Trophoblast cell (in vitro differentiated cells and primary cell): Measurements from ENCODE around the gene ATP6V1B1.

Source experiments
- DNase-seq, 2 donors: peaks; one replicate each; pipeline ENCODE4 v3.0.0-alpha.2; 2016
- H2AFZ ChIP-seq: 2 replicates; pipeline ENCODE4 v1.6.1; 2013; ENCODE audit warnings: low read length, moderate library complexity, mild to moderate bottlenecking; ENCODE audit not compliant: insufficient read depth, poor library complexity
- H2AK5ac ChIP-seq: 2 replicates; pipeline ENCODE4 v1.6.1; 2013; ENCODE audit warnings: mild to moderate bottlenecking, low read length
- H2BK120ac ChIP-seq: 2 replicates; pipeline ENCODE4 v1.6.1; 2013; ENCODE audit warnings: low read length, mild to moderate bottlenecking, moderate library complexity; ENCODE audit not compliant: insufficient read depth, poor library complexity
- H2BK12ac ChIP-seq: 2 replicates; pipeline ENCODE4 v1.6.1; 2013; ENCODE audit warnings: mild to moderate bottlenecking, low read length, moderate library complexity
- H2BK5ac ChIP-seq: 2 replicates; pipeline ENCODE4 v1.6.1; 2013; ENCODE audit warnings: low read length, low read depth, moderate library complexity, mild to moderate bottlenecking; ENCODE audit not compliant: poor library complexity
- H3K14ac ChIP-seq: 2 replicates; pipeline ENCODE4 v1.6.1; 2013; ENCODE audit warnings: mild to moderate bottlenecking, low read length
- H3K18ac ChIP-seq: 2 replicates; pipeline ENCODE4 v1.6.1; 2013; ENCODE audit warnings: mild to moderate bottlenecking, low read length
- H3K23ac ChIP-seq: 2 replicates; pipeline ENCODE4 v1.6.1; 2013; ENCODE audit warnings: low read length
- H3K27ac ChIP-seq: 2 replicates; pipeline ENCODE4 v1.5.1; 2013; ENCODE audit warnings: low read depth, mild to moderate bottlenecking, inconsistent platforms, low read length, moderate library complexity
- H3K27me3 ChIP-seq: 2 replicates; pipeline ENCODE4 v1.6.1; 2013; ENCODE audit warnings: inconsistent platforms, mild to moderate bottlenecking, low read length, moderate library complexity; ENCODE audit not compliant: insufficient read depth
- H3K36me3 ChIP-seq, 2 experiments: 1 replicate in 1 of 2; 2 replicates in 1 of 2; pipeline ENCODE4 v1.6.1; 2013; ENCODE audit warnings: low read length in 2 of 2, mild to moderate bottlenecking in 2 of 2, moderate library complexity in 1 of 2; ENCODE audit not compliant: insufficient read depth in 2 of 2, control insufficient read depth in 1 of 2
- H3K4ac ChIP-seq: 2 replicates; pipeline ENCODE4 v1.6.1; 2013; ENCODE audit warnings: low read depth, mild to moderate bottlenecking, low read length, moderate library complexity
- H3K4me1 ChIP-seq, 2 experiments: 1 replicate in 1 of 2; 2 replicates in 1 of 2; pipeline ENCODE4 v1.6.1; 2013; ENCODE audit warnings: low read length in 2 of 2, mild to moderate bottlenecking in 2 of 2, moderate library complexity in 1 of 2; ENCODE audit not compliant: insufficient read depth in 2 of 2, control insufficient read depth in 1 of 2
- H3K4me2 ChIP-seq: 2 replicates; pipeline ENCODE4 v1.6.1; 2013; ENCODE audit warnings: inconsistent platforms, mild to moderate bottlenecking, low read length, moderate library complexity
- H3K4me3 ChIP-seq: 2 replicates; pipeline ENCODE4 v1.5.1; 2013; ENCODE audit warnings: mild to moderate bottlenecking, low read depth, low read length, inconsistent platforms
- H3K79me1 ChIP-seq: one replicate; pipeline ENCODE4 v1.6.1; 2013; ENCODE audit warnings: low read length
- H3K79me2 ChIP-seq: 2 replicates; pipeline ENCODE4 v1.6.1; 2013; ENCODE audit warnings: low read length, mild to moderate bottlenecking; ENCODE audit not compliant: control insufficient read depth, insufficient read depth, poor library complexity
- H3K9ac ChIP-seq: 2 replicates; pipeline ENCODE4 v1.6.1; 2013; ENCODE audit warnings: mild to moderate bottlenecking, low read length
- H3K9me3 ChIP-seq: 2 replicates; pipeline ENCODE4 v1.6.1; 2013; ENCODE audit warnings: low read depth, mild to moderate bottlenecking, control low read depth, inconsistent platforms, low read length; ENCODE audit not compliant: insufficient read depth
- H4K12ac ChIP-seq: 2 replicates; pipeline ENCODE4 v1.6.1; 2013; ENCODE audit warnings: low read depth, mild to moderate bottlenecking, low read length, moderate library complexity
- H4K8ac ChIP-seq: 2 replicates; pipeline ENCODE4 v1.6.1; 2013; ENCODE audit warnings: low read depth, mild to moderate bottlenecking, low read length, moderate library complexity
- H4K91ac ChIP-seq: one replicate; pipeline ENCODE4 v1.6.1; 2013; ENCODE audit warnings: low read depth, mild to moderate bottlenecking, low read length, moderate library complexity
- WGBS: extraction: QIAGEN DNeasy Blood & Tissue Kit; methylation state at CpG from one replicate; pipeline ENCODE4 v1.1.7; 2013; ENCODE audit warnings: missing lambda C conversion rate; ENCODE audit not compliant: insufficient read length, insufficient coverage; ENCODE audit errors: extremely low coverage; 5-methylcytosine and 5-hydroxymethylcytosine counted together

The ATP6V1B1 gene

GRCh38 chr2:70939839-70940580 is 4.3 kb downstream of the ATP6V1B1 start:
- Histone ChIP-seq H4K8ac (no peak overlapping the region), H3K36me3 (no peaks in the 10 kb centered on the region), H2AK5ac (no peak overlapping the region), H3K23ac (no peak overlapping the region), H2BK12ac (no peak overlapping the region), H4K12ac (no peak overlapping the region), H3K4me2 (no peak overlapping the region), H2BK120ac (no peak overlapping the region), H3K4ac (no peak overlapping the region), H3K14ac (no peak overlapping the region), H3K27me3 (peaks cover 13% of the 10 kb centered on the region), H3K18ac (no peak overlapping the region), H3K4me1 (peaks cover 6 to 9% of the 10 kb centered on the region in 2 experiments), H3K27ac (no peak overlapping the region), H3K9ac (no peak overlapping the region), H4K91ac (no peak overlapping the region), H3K9me3 (no peaks in the 10 kb centered on the region), H2BK5ac (no peak overlapping the region), H3K79me2 (no peaks in the 10 kb centered on the region), H3K4me3 (no peak overlapping the region), H3K79me1 (no peaks in the 10 kb centered on the region), H2AFZ (no peak overlapping the region)
- no peak for DNase-seq
- no CpG with 5 or more reads among the region's 10 CpGs for WGBS

DNA sequence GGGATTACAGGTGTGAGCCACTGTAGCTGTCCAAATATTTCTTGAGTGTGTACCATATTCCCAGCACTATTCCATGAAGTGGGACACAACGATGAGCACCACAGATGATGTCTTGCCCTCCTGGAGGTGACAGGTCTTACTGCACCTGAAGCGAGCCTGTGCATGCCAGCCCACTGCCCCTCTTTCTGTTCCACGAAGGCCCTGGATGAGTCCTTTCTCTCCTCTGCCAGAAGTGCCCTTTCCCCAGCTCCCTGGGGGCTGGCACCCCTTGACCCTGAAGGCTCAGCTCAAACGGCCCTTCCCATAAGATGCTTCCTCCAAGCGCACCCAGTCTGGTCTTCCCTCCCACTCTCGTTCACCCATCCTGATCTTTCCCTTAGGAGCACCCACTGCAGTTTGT is 5.5 kb downstream of the ATP6V1B1 start:
- no peak overlapping the region for H2BK12ac ChIP-seq
- no peak overlapping the region for H2AK5ac ChIP-seq
- no peak overlapping the region for H4K12ac ChIP-seq
- no peak overlapping the region for H2BK5ac ChIP-seq
- H3K9me3 ChIP-seq: no peaks in the 10 kb centered on the region
- WGBS: no CpG with 5 or more reads among the region's 6 CpGs
- DNase-seq: no peak
- peaks cover 6 to 9% of the 10 kb centered on the region in 2 experiments for H3K4me1 ChIP-seq
- H3K4me3 ChIP-seq: no peak overlapping the region
- no peak overlapping the region for H3K18ac ChIP-seq
- peaks cover 13% of the 10 kb centered on the region for H3K27me3 ChIP-seq
- H2AFZ ChIP-seq: no peak overlapping the region
- H3K23ac ChIP-seq: no peak overlapping the region
- no peaks in the 10 kb centered on the region for H3K79me1 ChIP-seq
- no peak overlapping the region for H2BK120ac ChIP-seq
- no peaks in the 10 kb centered on the region for H3K79me2 ChIP-seq
- H3K27ac ChIP-seq: no peak overlapping the region
- H4K8ac ChIP-seq: no peak overlapping the region
- H3K4ac ChIP-seq: no peak overlapping the region
- no peak overlapping the region for H3K9ac ChIP-seq
- no peaks in the 10 kb centered on the region for H3K36me3 ChIP-seq
- no peak overlapping the region for H3K4me2 ChIP-seq
- no peak overlapping the region for H4K91ac ChIP-seq
- no peak overlapping the region for H3K14ac ChIP-seq

DNA sequence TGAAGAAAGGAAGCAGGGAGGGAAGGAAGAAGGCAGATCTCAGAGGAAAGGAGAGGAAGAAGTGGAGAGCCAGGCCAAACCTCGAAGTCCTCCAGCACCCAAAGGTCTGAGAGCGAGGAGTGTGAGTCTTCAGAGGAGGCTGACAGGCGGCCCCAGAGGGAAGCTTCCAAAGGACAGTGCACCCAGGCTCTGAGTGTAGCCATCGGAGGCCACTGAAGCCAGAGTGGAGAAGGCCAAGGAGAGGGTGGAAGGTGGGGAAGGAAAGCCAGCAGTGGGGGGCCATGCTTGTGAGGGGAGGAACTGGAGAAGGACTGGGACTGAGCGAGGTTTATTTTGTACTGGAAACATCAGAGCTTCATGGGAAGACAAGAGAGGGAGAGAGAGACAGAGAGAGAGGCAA is 6.0 kb downstream of the ATP6V1B1 start:
- no peaks in the 10 kb centered on the region for H3K79me2 ChIP-seq
- no peak overlapping the region for H4K8ac ChIP-seq
- no CpG with 5 or more reads among the region's 5 CpGs for WGBS
- no peak overlapping the region for H2AFZ ChIP-seq
- H2BK12ac ChIP-seq: no peak overlapping the region
- H3K36me3 ChIP-seq: no peaks in the 10 kb centered on the region
- DNase-seq: no peak
- no peak overlapping the region for H4K12ac ChIP-seq
- no peak overlapping the region for H3K9ac ChIP-seq
- H3K18ac ChIP-seq: no peak overlapping the region
- no peaks in the 10 kb centered on the region for H3K79me1 ChIP-seq
- no peak overlapping the region for H3K23ac ChIP-seq
- H3K4me1 ChIP-seq: peaks cover 6 to 9% of the 10 kb centered on the region in 2 experiments
- H3K14ac ChIP-seq: no peak overlapping the region
- H3K27me3 ChIP-seq: peaks cover 13% of the 10 kb centered on the region
- H4K91ac ChIP-seq: no peak overlapping the region
- no peak overlapping the region for H2BK5ac ChIP-seq
- H3K27ac ChIP-seq: no peak overlapping the region
- no peaks in the 10 kb centered on the region for H3K9me3 ChIP-seq
- no peak overlapping the region for H3K4ac ChIP-seq
- no peak overlapping the region for H2AK5ac ChIP-seq
- H3K4me3 ChIP-seq: no peak overlapping the region
- no peak overlapping the region for H2BK120ac ChIP-seq
- H3K4me2 ChIP-seq: no peak overlapping the region

GRCh38 chr2:70942396-70943204 is 6.9 kb downstream of the ATP6V1B1 start:
- no peak for DNase-seq
- H4K8ac ChIP-seq: no peak overlapping the region
- peaks cover 13% of the 10 kb centered on the region for H3K27me3 ChIP-seq
- no peak overlapping the region for H3K9ac ChIP-seq
- WGBS: no CpG with 5 or more reads among the region's 6 CpGs
- H2AFZ ChIP-seq: no peak overlapping the region
- no peaks in the 10 kb centered on the region for H3K79me2 ChIP-seq
- H3K27ac ChIP-seq: no peak overlapping the region
- no peak overlapping the region for H3K4ac ChIP-seq
- no peak overlapping the region for H3K4me2 ChIP-seq
- H3K14ac ChIP-seq: no peak overlapping the region
- H4K91ac ChIP-seq: no peak overlapping the region
- H3K18ac ChIP-seq: no peak overlapping the region
- peaks cover 6 to 7% of the 10 kb centered on the region in 2 experiments for H3K4me1 ChIP-seq
- no peak overlapping the region for H3K4me3 ChIP-seq
- no peak overlapping the region for H2BK5ac ChIP-seq
- H3K23ac ChIP-seq: no peak overlapping the region
- no peak overlapping the region for H2BK120ac ChIP-seq
- no peak overlapping the region for H2AK5ac ChIP-seq
- no peaks in the 10 kb centered on the region for H3K36me3 ChIP-seq
- no peak overlapping the region for H2BK12ac ChIP-seq
- no peaks in the 10 kb centered on the region for H3K79me1 ChIP-seq
- no peaks in the 10 kb centered on the region for H3K9me3 ChIP-seq
- no peak overlapping the region for H4K12ac ChIP-seq
